Measurements from ENCODE around the gene XIRP2. TPM values are rescaled to one million over a fixed set of nuclear protein-coding genes. Genes with fewer than 3 reads are reported as not detected.

Gene XIRP2, protein sequence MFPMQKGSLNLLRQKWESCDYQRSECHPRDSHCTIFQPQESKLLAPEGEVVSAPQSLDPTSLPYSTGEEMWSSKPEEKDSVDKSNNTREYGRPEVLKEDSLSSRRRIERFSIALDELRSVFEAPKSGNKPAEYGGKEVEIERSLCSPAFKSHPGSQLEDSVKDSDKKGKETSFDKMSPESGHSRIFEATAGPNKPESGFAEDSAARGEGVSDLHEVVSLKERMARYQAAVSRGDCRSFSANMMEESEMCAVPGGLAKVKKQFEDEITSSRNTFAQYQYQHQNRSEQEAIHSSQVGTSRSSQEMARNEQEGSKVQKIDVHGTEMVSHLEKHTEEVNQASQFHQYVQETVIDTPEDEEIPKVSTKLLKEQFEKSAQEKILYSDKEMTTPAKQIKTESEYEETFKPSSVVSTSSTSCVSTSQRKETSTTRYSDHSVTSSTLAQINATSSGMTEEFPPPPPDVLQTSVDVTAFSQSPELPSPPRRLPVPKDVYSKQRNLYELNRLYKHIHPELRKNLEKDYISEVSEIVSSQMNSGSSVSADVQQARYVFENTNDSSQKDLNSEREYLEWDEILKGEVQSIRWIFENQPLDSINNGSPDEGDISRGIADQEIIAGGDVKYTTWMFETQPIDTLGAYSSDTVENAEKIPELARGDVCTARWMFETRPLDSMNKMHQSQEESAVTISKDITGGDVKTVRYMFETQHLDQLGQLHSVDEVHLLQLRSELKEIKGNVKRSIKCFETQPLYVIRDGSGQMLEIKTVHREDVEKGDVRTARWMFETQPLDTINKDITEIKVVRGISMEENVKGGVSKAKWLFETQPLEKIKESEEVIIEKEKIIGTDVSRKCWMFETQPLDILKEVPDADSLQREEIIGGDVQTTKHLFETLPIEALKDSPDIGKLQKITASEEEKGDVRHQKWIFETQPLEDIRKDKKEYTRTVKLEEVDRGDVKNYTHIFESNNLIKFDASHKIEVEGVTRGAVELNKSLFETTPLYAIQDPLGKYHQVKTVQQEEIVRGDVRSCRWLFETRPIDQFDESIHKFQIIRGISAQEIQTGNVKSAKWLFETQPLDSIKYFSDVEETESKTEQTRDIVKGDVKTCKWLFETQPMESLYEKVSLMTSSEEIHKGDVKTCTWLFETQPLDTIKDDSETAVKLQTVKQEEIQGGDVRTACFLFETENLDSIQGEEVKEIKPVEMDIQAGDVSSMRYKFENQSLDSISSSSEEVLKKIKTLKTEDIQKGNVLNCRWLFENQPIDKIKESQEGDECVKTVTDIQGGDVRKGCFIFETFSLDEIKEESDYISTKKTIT (N-terminal part only)
- total RNA-seq: 298 TPM
- long read RNA-seq, partial matches to known transcripts: 13 of 19 reads
- long read RNA-seq, other reads (novel, unspliced or antisense): 5 of 19 reads

GRCh38 chr2:166888180-166888579 is at the start of gene XIRP2:
XIRP2 (plus strand) TSS chr2:166888480; CDS start chr2:166903483, 15,003 bp downstream.
- no peak for ATAC-seq
- intact Hi-C loops (cut with DNase I): no loop called here
- no peak for DNase-seq (ENCODE audit: missing footprints)

GRCh38 chr2:166841152-166841551 is 47.1 kb upstream of the XIRP2 start:
- intact Hi-C loops (cut with DNase I): no loop called here
- ATAC-seq: no peak
- no peak for DNase-seq (ENCODE audit: missing footprints)

- DNase-seq (ENCODE audit: missing footprints): no peak
- intact Hi-C loops (cut with DNase I): no loop called here
- no peak for ATAC-seq
These were observed 46.6 kb upstream of the XIRP2 start for GRCh38 chr2:166841679-166842078.

DNA sequence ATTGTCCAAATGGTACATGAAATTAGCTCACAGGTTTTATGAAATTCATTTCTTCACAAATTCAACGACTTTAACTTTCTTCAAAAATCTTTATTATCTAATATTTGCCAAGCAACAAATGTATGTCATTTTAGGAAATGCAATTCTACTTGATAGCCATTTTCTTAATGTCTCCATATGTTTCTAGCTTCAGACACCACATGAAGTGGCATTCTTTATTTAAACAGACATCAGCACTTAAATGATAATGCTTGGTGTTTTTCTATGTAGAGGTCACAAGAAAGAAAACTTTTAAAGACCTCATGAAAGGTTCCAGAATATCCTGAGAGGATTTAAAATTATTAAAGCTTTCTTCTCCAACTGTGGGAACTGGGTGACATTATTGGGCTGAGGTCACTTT is 44.2 kb upstream of the XIRP2 start:
- ATAC-seq (no peak), DNase-seq (ENCODE audit: missing footprints) (no peak)
- intact Hi-C loops (cut with DNase I): no loop called here

DNA sequence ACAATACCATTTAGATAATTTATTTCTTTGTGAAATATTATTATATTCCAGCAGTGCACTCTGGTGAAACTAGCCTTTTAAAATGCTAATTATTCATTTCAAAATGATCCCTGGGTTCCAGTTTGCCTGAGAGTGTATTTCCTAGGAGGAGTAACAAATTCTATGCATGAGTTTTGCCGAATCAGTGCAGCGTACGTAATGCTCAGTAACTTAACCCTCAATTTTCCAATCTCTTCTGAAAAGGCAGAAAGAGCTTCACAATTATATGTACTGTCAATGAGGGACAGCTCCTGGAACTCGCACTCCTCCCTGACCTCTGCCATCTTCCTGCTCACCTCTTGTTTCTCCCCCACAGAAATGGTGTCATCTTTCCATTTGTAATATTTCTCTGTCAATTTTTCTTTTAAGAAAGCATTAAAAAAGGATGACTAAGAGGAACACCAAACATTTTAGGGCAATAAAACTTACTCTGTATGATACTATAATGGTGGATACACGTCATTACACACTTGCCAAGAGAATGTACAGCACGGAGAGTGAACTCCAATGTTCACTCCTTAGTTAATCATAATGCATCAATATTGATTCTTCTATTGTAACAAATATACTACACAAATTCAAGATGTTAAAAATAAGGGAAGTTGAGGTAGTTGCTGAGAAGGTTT is 25.7 kb upstream of the XIRP2 start:
- DNase-seq (ENCODE audit: missing footprints): no peak
- intact Hi-C loops (cut with DNase I): no loop called here
- ATAC-seq: no peak

- ATAC-seq (no peak), DNase-seq (ENCODE audit: missing footprints) (no peak)
- intact Hi-C loops (cut with DNase I): no loop called here
These were observed 20.3 kb upstream of the XIRP2 start for GRCh38 chr2:166867874-166868514.

- intact Hi-C loops (cut with DNase I): no loop called here
- ATAC-seq: no peak
- DNase-seq (ENCODE audit: missing footprints): no peak
These were observed 17.9 kb upstream of the XIRP2 start for GRCh38 chr2:166870346-166870745.

- intact Hi-C loops (cut with DNase I): no loop called here
- DNase-seq (ENCODE audit: missing footprints) (no peak), ATAC-seq (no peak)
These were observed 7.1 kb upstream of the XIRP2 start for GRCh38 chr2:166881177-166881576.

DNA sequence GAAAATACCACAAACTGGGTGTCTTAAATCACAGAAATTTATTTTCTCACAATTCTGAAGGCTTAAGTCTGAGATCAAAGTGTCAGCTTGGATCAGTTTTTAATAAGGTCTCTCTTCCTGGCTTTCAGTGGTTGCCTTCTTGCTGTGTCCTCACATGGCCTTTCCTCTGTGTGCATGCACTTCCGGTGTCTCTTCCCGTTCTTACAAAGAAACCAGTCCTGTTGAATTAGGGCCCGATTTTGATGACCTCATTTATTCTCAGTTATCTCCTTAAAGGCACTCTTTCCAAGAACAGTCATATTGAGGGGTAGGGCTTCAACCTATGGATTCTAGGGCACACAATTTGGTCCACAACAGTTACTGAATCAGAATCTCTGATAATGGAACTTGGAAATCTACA is 5.4 kb upstream of the XIRP2 start:
- DNase-seq (ENCODE audit: missing footprints): no peak
- ATAC-seq: no peak
- intact Hi-C loops (cut with DNase I): no loop called here

DNA sequence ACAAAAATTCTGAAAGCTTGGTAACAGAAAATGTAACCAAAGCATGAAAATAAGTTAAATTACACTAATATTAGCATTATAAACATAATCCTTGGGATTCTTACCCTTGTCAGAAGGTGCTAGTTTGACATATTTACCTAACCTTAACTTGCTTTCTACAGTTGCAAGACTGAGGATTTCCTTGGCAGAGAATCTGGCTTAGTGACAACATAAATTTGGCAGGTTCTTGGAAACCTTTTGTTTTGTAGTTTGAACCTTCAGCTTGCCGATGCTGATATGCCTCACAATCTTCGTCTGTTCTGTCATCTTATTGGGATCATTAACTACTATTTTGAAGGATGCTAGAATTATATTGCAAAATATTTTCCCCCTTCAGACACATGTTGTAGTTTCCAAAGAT is 3.4 kb downstream of the XIRP2 start:
- ATAC-seq (no peak), DNase-seq (ENCODE audit: missing footprints) (no peak)
- intact Hi-C loops (cut with DNase I): no loop called here

DNA sequence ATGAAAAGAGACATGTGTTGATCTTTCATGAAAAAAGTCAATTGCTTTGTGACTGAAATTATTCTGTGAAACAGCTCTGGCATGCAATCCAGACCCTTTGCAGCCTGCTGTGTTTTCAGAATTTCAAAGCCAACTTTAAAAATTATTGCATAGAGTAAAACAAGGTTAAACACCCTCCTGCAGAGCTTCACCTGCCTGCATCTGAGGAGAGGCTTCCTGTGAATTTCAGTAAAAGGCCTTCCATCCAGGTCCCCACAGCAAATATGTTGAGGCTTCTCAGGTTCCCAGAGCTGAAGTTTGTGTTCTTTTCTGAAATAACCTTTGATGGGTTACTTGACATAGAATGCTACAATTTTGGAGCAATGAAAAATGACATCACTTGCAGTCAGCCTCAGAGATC is 4.1 kb downstream of the XIRP2 start:
- DNase-seq (ENCODE audit: missing footprints) (no peak), ATAC-seq (no peak)
- intact Hi-C loops (cut with DNase I): no loop called here

- intact Hi-C loops (cut with DNase I): no loop called here
These were observed 7.0 kb downstream of the XIRP2 start for GRCh38 chr2:166895243-166895642.

GRCh38 chr2:166897666-166898065 is 9.4 kb downstream of the XIRP2 start:
- intact Hi-C loops (cut with DNase I): no loop called here
- ATAC-seq (no peak), DNase-seq (ENCODE audit: missing footprints) (no peak)

More at GRCh38 chr2:166895243-166895642, 7.0 kb downstream of the XIRP2 start:
- no peak for ATAC-seq
- DNase-seq (ENCODE audit: missing footprints): no peak

DNA sequence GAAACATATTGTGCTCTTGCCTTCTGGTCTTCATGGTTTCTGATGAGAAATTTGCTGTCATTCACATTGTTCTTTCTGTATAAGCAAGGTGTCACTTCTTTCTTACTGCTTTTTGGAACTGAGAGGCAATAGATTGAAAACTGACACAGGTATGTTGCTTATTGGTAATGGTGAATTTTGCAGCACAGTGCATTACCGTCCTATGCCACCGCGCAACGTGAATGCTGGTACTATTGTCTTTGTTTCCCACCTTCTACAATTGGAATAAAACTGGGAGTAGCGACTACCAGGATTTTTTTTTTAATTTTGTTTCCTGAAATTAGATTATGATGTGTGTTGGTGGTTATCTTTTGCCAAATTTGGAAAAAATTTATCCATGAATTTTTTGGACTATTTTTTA is 11.4 kb downstream of the XIRP2 start:
- ATAC-seq (no peak), DNase-seq (ENCODE audit: missing footprints) (no peak)
- intact Hi-C loops (cut with DNase I): no loop called here

DNA sequence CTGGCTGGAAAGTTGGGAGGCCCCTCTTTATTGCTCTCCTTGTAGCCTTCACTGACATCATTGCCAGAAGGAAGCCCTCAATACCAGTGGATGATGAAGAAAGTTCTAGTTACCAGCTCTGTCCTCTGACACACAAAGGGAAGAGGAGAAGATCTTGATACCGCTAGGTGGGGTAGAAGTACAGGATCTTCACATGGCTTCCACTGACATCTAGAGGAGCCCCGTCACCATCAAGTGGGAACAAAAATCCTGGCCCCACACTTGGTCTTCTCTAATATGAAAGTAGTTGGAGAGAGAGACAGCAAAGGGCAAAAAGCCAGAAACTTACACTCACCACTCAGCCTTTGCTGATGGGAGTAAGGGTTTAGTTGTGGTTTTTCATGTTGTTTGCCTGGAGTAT is 12.4 kb downstream of the XIRP2 start:
- peak; percentile 42 for ATAC-seq
- intact Hi-C loops (cut with DNase I): no loop called here
- no peak for DNase-seq (ENCODE audit: missing footprints)

GRCh38 chr2:166901336-166901735 is 13.1 kb downstream of the XIRP2 start:
- ATAC-seq (no peak), DNase-seq (ENCODE audit: missing footprints) (no peak)
- intact Hi-C loops (cut with DNase I): no loop called here

GRCh38 chr2:166916987-166917386 is 28.7 kb downstream of the XIRP2 start:
- ATAC-seq (no peak), DNase-seq (ENCODE audit: missing footprints) (no peak)
- intact Hi-C loops (cut with DNase I): no loop called here

GRCh38 chr2:166917415-166917814 is 29.1 kb downstream of the XIRP2 start:
- ATAC-seq: no peak
- DNase-seq (ENCODE audit: missing footprints): no peak
- intact Hi-C loops (cut with DNase I): no loop called here
